ENCODE data around the gene HDAC9. TPM values are rescaled to one million over a fixed set of nuclear protein-coding genes. Genes with fewer than 3 reads are reported as not detected.

The HDAC9 gene
- total RNA-seq, 1 experiment from 2014 or later, result 4.3 TPM

GRCh38 chr7:18464830-18465229, 30.7 kb upstream of the HDAC9 start:
- intact Hi-C loops (cut with micrococcal nuclease), result no loop called here
- no TSS peak for BruUV-seq (replicated peaks)
- H3K4me2 ChIP-seq (ENCODE audit: low read length), result no peak overlapping the region
- no peaks in the 10 kb centered on the region for H4K20me1 ChIP-seq (ENCODE audit: insufficient read depth)
- DNase-seq (ENCODE audit: low read depth, low spot score) (no peak), ATAC-seq (no peak)
- H3K9me2 ChIP-seq (ENCODE audit: insufficient read depth), result no peaks in the 10 kb centered on the region
- H3K79me2 ChIP-seq (ENCODE audit: insufficient read depth, low read length), result no peaks in the 10 kb centered on the region
- no peaks in the 10 kb centered on the region for H3K27me3 ChIP-seq (ENCODE audit: insufficient read depth, low read length)
- POLR2A ChIA-PET, result no interaction called here
- H3K27ac ChIP-seq (ENCODE audit: low read depth, low read length), result no peak overlapping the region
- RAD21 ChIA-PET (ENCODE audit: low non-redundant PET in 1 of 2, low total read pairs in 2 of 2, uncharacterized antibody in 2 of 2, unreplicated experiment in 2 of 2), result no interaction called here
- no peaks in the 10 kb centered on the region for H3K36me3 ChIP-seq (ENCODE audit: control insufficient read depth in 1 of 2, insufficient read depth in 2 of 2, low read length in 2 of 2)
- no peaks in the 10 kb centered on the region for H3K9me3 ChIP-seq (ENCODE audit: control insufficient read depth in 1 of 2, insufficient read depth in 1 of 2, low read depth in 1 of 2, low read length in 2 of 2)
- no peak overlapping the region for H2AFZ ChIP-seq (ENCODE audit: low read depth, low read length, poor library complexity, severe bottlenecking)
- H3K4me1 ChIP-seq (ENCODE audit: control insufficient read depth in 1 of 2, insufficient read depth in 2 of 2, low read length in 2 of 2), result no peaks in the 10 kb centered on the region
- no peak overlapping the region for H3K4me3 ChIP-seq (replicated peaks in 1 of 2; ENCODE audit: low read depth in 1 of 2, low read length in 2 of 2)
- no peak overlapping the region for H3K9ac ChIP-seq (ENCODE audit: low read length)
- CTCF ChIA-PET, result no interaction called here
- TF ChIP-seq CBX3 (IDR thresholded peaks at IDR 0.05; ENCODE audit: low read depth), result no peak
- no peak for TF ChIP-seq JUND (IDR thresholded peaks at IDR 0.05)
- no peak for TF ChIP-seq SP1 (IDR thresholded peaks at IDR 0.05; ENCODE audit: low read depth)
- no peak for TF ChIP-seq YY1 (IDR thresholded peaks at IDR 0.05; ENCODE audit: extremely low read depth, insufficient replicate concordance, low read depth, low read length)
- no peak for TF ChIP-seq TCF7L2 (IDR thresholded peaks at IDR 0.05; ENCODE audit: borderline replicate concordance, extremely low read depth, insufficient read depth, insufficient read length)
- TF ChIP-seq EGR1 (IDR thresholded peaks at IDR 0.05; ENCODE audit: low read depth), result no peak
- no peak for TF ChIP-seq RAD21 (IDR thresholded peaks at IDR 0.05; ENCODE audit: low read depth)
- no peak for TF ChIP-seq SRF (IDR thresholded peaks at IDR 0.05; ENCODE audit: low read depth)
- no peak for TF ChIP-seq EZH2 (IDR thresholded peaks at IDR 0.05)
- TF ChIP-seq POLR2AphosphoS5 (IDR thresholded peaks at IDR 0.05; ENCODE audit: low read depth, low read length), result no peak
- TF ChIP-seq ZNF274 (IDR thresholded peaks at IDR 0.05; ENCODE audit: low read depth, low read length), result no peak
- no peak for TF ChIP-seq FOSL1 (IDR thresholded peaks at IDR 0.05; ENCODE audit: low read depth)
- no peak for TF ChIP-seq MAX (IDR thresholded peaks at IDR 0.05)
- no peak for TF ChIP-seq ATF3 (IDR thresholded peaks at IDR 0.05)
- TF ChIP-seq CEBPB (IDR thresholded peaks at IDR 0.05; ENCODE audit: low read depth), result no peak
- TF ChIP-seq REST (IDR thresholded peaks at IDR 0.05; ENCODE audit: low read depth), result no peak
- TF ChIP-seq POLR2A (IDR thresholded peaks at IDR 0.05; ENCODE audit: borderline replicate concordance, extremely low read depth, insufficient read depth, insufficient read length), result no peak
- no peak for TF ChIP-seq ELF1 (IDR thresholded peaks at IDR 0.05; ENCODE audit: borderline replicate concordance, low read depth)
